ENCODE data around the gene CDKN2B-AS1.

DNA sequence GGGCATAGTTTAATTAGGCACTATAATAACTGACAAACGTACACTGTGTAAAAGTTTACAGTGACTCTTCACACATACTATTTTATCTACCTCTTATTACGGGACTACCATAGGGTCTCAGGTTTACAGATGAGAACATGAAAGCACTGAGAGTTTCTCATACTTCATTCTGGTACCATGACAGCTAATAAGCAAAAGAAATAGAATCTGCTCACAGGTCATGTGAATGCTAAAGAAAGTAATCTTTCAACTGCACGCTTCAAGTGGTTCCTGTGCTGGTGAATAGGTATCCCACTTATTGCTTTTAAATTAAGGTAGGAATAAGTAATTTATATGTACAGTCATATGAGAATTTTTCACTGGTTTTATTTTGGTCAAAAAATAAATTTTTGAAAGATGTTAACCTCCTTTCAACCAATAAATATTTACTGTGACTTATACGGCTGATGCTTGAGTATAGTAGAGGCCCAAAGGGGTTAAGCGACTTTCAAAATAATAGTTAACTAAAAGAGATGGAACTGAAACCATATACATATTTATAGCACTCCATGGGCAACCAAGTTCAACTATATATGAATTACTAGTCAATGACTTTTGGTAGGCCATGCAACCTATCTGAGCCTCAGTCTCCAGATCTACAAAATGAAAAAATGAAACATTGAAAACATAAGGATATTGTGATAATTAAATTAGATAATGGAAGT lies 8.5 kb upstream of the CDKN2B-AS1 start:
- TF ChIP-seq, protein P1, sequence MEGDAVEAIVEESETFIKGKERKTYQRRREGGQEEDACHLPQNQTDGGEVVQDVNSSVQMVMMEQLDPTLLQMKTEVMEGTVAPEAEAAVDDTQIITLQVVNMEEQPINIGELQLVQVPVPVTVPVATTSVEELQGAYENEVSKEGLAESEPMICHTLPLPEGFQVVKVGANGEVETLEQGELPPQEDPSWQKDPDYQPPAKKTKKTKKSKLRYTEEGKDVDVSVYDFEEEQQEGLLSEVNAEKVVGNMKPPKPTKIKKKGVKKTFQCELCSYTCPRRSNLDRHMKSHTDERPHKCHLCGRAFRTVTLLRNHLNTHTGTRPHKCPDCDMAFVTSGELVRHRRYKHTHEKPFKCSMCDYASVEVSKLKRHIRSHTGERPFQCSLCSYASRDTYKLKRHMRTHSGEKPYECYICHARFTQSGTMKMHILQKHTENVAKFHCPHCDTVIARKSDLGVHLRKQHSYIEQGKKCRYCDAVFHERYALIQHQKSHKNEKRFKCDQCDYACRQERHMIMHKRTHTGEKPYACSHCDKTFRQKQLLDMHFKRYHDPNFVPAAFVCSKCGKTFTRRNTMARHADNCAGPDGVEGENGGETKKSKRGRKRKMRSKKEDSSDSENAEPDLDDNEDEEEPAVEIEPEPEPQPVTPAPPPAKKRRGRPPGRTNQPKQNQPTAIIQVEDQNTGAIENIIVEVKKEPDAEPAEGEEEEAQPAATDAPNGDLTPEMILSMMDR (IDR thresholded peaks at IDR 0.05; ENCODE audit: poor library complexity, severe bottlenecking): no peak
- TF ChIP-seq POLR2AphosphoS5 (IDR thresholded peaks at IDR 0.05) (no peak), TAF1 (IDR thresholded peaks at IDR 0.05; ENCODE audit: low read depth) (no peak), RAD21 (conservative IDR thresholded peaks at IDR 0.05) (no peak), SMC3 (conservative IDR thresholded peaks at IDR 0.05; ENCODE audit: poor library complexity) (no peak), EZH2 (IDR thresholded peaks at IDR 0.05; ENCODE audit: borderline replicate concordance, insufficient read depth, low read length, poor library complexity, severe bottlenecking) (no peak), EP300 (conservative IDR thresholded peaks at IDR 0.05; ENCODE audit: poor library complexity, severe bottlenecking) (no peak)
- TF ChIP-seq, protein P2, sequence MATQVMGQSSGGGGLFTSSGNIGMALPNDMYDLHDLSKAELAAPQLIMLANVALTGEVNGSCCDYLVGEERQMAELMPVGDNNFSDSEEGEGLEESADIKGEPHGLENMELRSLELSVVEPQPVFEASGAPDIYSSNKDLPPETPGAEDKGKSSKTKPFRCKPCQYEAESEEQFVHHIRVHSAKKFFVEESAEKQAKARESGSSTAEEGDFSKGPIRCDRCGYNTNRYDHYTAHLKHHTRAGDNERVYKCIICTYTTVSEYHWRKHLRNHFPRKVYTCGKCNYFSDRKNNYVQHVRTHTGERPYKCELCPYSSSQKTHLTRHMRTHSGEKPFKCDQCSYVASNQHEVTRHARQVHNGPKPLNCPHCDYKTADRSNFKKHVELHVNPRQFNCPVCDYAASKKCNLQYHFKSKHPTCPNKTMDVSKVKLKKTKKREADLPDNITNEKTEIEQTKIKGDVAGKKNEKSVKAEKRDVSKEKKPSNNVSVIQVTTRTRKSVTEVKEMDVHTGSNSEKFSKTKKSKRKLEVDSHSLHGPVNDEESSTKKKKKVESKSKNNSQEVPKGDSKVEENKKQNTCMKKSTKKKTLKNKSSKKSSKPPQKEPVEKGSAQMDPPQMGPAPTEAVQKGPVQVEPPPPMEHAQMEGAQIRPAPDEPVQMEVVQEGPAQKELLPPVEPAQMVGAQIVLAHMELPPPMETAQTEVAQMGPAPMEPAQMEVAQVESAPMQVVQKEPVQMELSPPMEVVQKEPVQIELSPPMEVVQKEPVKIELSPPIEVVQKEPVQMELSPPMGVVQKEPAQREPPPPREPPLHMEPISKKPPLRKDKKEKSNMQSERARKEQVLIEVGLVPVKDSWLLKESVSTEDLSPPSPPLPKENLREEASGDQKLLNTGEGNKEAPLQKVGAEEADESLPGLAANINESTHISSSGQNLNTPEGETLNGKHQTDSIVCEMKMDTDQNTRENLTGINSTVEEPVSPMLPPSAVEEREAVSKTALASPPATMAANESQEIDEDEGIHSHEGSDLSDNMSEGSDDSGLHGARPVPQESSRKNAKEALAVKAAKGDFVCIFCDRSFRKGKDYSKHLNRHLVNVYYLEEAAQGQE (IDR thresholded peaks at IDR 0.05; ENCODE audit: borderline replicate concordance): no peak

Data from neural cell (in vitro differentiated cells).